ENCODE results near the gene FAM241B.

The FAM241B gene

DNA sequence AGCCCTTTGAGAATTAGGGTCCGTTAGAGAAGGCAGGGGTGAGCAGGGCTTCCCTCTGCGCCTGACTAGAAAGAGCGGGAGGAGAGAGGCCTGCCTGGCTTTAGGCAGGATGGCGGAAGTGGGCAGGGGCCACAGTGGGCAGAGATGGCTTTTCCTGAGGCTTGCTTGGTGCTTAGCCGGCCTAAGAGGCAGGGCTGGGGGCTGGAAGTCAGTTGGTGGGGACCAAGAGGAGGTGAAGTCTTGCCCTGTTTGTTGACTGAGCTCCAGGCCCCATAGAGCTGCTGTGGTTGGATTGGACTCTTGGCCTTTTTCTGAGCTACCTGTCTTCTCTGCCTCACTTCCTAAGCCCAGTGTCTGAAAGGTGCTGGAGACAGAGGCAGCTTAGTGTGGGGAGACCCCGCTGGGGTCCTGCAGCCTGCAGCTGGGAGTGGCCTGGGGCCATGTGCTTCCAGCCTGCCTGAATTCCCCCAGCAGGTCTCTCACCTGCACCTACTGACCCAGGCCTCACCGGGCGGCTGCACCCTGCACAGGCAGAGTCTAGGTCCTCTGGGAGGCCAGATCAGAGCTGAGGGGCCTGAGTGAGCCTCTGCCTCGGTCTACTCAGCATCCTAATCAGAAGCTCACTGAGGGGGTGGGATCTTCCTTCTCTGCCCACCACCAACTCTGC is 4.8 kb downstream of the FAM241B start:
- DNase-seq (ENCODE audit: low spot score), result no peak

DNA sequence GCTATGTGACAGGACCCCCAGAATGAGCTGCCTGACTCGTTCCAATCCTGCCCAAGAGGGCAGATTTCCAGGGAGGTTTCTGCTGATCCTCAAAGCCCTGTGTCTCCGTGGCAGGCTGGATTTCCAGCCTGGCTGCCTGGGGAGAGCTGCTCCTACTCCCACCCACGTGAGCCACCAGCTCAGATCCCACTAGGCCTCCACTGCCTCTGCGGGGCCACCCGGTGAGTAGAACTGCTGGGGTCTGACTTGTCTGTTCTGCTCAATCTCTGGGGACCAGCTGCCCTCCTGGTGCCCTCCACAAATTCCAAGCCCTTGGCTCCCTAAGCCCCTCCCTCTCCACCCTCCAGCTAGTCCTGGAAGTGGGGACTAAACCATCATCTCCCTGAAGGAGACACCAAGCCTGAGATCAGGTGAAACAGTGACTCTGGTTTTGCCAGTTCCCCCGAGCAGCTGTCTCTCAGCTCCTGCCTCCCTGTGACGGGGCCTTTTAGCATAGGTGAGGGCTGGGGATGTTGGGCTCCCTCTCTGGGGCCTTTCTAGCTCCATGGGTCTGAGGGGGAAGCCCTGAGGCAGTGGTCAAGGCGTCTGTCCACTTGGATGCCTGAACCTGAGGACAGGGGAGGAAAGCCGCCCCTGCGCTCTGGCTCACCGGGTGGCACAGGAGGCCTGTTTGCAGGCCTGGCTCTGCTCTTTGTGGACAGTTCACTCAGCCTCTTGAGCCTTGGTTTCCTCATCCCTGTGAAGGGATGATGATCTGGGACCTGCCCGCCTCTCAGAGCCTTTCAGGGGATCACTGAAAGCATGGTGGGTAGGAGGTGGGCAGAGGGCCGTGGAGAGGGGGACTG is 5.6 kb downstream of the FAM241B start:
- no peak for DNase-seq (ENCODE audit: low spot score)

DNA sequence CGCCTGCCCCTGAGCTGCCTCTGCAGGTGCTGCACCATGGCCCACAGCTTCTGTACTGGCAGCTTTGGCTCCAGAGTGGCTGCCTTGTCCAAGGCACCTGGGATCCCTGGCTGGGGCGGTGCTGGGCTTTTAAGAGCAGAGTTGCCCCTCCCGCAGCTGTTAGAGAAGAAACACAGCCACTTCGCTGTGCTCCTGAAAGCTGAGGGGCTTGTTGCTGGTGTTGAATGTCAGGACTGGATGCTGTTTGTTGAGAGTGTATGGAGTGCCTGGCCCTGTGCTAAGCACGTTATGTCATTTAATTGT is 6.2 kb downstream of the FAM241B start:
- no peak for DNase-seq (ENCODE audit: low spot score)

- peak; percentile 30 for DNase-seq (ENCODE audit: low spot score)
Observed at GRCh38 chr10:69636626-69637605, 6.9 kb downstream of the FAM241B start.

DNA sequence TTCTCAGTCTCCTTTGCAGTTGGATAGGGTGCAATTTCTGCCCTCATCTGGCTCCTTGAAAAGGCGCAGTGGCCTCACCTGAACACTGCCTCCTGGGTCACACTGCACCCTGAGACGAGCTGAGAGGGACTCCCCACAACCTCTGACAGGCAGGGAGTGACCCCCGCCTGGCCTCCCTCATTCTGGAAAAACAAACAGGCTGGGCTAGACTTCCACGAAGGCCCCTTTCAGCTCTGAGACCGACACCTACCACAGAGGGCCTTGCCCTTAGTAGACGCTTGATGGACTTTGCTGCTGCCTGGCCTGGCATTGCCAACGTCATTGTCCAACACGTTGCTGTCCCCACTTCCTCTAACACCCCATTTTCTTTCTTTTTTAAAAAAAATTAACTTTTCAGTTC is 8.6 kb downstream of the FAM241B start:
- no peak for DNase-seq (ENCODE audit: low spot score)

- peak; percentile 69 for DNase-seq (ENCODE audit: low spot score)
Observed at GRCh38 chr10:69639291-69640195, 9.5 kb downstream of the FAM241B start.

- DNase-seq (ENCODE audit: low spot score), result no peak
Observed at GRCh38 chr10:69640196-69640980, 10.3 kb downstream of the FAM241B start.

- peak; percentile 50 for DNase-seq (ENCODE audit: low spot score)
Observed at GRCh38 chr10:69641261-69641980, 11.4 kb downstream of the FAM241B start.

GRCh38 chr10:69642747-69643146 is 12.7 kb downstream of the FAM241B start:
- no peak for DNase-seq (ENCODE audit: low spot score)

- no peak for DNase-seq (ENCODE audit: low spot score)
Observed at GRCh38 chr10:69643779-69644657, 14.0 kb downstream of the FAM241B start.

DNA sequence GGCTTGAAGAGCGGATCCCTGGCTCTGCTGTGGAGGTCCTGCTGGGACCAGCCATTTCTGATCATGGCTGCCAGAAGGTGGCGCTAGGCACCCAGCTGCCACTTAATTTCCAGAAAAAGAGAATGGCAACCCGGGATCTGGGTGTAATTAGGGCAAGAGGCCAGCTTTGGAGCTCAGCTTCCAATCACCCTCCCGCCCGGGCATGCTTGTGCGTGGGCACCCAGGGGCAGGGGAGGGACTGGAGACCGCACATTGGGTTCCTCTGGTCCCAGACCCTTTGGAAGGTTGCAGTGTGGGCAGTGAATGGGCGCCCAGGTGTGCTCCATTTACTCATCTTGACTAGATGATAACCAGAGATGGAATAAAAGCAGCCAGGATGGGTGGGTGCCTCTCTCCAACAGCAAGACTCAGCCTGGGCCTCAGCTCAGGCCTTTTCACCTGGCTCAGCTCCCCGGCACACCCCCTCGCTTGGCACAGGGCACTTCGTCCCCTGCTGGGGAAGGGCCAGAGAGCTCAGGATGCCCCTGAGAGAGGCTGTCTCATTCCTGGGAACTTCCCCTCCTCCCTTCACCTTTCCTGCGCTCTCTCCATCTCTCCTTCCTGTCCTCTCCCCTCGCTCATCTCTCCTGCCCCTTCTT is 14.7 kb downstream of the FAM241B start:
- DNase-seq (ENCODE audit: low spot score), result peak; percentile 48

DNA sequence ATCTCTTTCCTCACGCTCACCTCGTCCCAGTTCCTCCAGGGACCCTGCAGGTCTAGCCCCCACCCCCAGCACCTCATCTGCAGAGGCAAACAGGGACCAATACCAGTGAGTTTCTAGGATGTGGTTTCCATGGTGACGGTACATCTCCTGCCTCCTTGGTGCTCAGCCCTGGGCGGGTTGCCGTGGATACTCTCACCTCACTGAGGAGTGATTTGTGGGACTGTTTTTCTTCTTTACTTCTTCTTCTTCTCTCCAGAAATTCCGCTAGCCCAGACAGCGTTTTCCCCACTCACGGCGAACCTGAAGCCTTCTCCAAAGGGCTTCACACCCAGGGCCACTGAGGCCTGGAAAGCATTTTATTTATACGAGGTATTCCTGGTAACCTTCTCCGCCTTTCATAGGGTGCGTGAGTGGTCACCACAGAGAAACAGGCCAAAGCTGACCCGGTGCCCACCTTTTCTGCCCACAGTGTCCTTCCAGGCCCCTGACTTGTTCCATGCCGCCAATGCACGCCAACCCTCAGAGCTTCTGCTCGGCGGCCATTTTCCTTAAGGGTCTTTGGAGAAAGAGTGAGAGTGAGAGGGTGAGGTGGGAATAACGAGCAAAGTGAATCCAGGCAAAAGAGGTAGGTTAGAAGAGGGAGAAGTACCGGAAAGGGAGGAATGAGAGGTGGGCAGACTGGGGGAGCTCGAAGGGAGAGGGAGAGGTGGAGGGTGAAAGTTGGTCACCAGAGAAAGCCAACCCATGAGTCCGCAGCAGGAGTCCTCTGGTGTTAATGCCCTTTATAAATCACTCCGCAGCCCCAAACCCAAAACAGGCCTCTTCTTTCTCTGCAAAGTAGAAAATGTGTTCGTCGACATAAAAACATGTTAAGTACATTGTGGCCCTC is 15.5 kb downstream of the FAM241B start:
- no peak for DNase-seq (ENCODE audit: low spot score)

DNA sequence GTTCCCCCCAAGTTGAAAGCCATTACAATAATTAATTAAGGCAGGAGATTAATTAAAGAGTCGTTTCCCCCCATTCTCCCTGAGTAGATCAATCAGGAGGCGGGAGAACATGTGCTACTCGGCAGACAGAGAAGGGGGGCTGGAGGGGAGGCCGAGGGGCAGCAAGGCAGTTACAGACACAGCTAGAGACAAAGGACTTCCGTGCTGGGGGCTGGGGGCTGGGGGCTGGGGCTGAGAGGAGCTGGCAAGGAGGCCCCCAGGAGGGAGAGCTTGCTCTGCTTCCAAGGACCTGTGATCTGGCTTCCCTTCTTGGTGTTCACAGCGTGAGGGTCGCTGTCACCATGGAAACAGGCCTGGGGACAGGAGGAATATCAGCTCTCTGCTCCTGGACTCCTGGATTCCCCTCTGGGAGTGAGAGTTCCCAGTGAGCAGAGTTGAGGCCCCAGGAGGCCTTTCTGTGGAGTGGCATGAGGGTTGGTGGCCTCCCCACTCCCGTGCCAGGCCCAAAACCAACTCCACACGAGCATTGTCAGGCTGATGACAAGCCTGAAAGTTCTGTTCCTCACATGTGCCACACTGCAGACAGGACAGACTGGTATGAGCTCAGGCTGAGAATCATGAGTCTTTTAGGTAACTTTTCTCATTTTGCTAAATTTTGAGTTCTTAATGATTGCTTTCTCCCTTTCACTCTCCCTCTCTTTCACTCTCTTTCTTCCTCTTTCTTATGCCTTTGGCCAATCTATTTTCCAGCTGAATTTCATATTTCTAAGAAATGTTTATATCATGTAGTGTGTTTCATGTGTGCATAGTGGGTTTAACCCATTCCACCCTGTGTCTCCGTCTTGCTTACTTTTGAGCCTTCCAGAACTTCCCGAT is 16.4 kb downstream of the FAM241B start:
- no peak for DNase-seq (ENCODE audit: low spot score)

DNA sequence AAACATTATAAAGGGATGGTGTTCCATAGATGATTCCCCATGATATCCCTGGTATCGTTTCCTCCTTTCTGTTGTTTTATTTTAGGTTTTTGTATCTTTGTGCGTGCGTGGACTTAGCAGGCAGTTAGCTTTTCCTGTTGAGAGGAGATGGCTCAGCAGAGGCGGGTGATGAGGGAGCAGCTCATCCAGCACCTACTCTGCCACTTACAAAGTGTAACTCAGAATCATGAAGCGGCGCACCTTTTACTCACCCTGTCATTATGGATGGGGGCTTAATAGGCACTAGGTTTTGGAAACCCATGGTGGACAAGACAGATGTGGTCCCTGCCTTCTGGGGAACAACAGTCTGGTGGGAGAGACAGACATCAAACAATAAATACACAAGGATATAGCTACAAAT is 17.1 kb downstream of the FAM241B start:
- no peak for DNase-seq (ENCODE audit: low spot score)

DNA sequence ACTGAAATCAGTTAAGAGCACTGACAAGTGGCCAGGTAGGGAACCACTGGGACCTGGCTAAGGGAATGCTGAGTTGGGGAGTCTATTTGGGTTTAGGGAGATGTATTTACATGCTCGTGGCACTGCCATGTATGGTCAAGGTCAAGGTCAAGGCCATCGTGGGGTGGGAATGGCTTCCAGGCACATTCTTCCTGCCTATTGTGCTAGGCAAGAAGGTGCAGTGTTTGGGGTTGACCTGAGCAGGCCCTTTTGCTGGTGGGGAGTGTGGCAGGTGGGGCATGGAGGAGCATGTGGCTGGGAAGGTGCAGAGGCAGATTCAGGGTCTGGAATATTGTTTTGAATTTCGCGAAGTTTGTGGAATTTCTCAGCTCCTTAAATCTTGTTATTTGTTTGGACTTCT is 17.8 kb downstream of the FAM241B start:
- no peak for DNase-seq (ENCODE audit: low spot score)

- no peak for DNase-seq (ENCODE audit: low spot score)
Observed at GRCh38 chr10:69648461-69648860, 18.4 kb downstream of the FAM241B start.

Data from SW480 (cell line).